GM12864 (cell line): Measurements from ENCODE around the gene FBF1.
"Not testable (repeated sequence)": the region's sequence is repeated elsewhere in the genome, so short reads cannot be mapped to it uniquely, and the experiment has no call there.

Source experiments
- DNase-seq: peaks from one replicate; pipeline ENCODE4 v3.0.0-alpha.2; 2011; ENCODE audit warnings: low read depth
- H3K4me3 ChIP-seq: 2 replicates; pipeline ENCODE4 v1.5.1; 2011; ENCODE audit warnings: mild to moderate bottlenecking, low read depth, low read length, control low read depth
- TF ChIP-seq, protein P1 (sequence below): IDR thresholded peaks from 2 replicates; pipeline ENCODE4 v1.5.1; 2011; ENCODE audit warnings: low read depth, mild to moderate bottlenecking, moderate library complexity, low read length, control low read depth, inconsistent platforms; ENCODE audit errors: missing control alignments

FBF1 gene

DNA sequence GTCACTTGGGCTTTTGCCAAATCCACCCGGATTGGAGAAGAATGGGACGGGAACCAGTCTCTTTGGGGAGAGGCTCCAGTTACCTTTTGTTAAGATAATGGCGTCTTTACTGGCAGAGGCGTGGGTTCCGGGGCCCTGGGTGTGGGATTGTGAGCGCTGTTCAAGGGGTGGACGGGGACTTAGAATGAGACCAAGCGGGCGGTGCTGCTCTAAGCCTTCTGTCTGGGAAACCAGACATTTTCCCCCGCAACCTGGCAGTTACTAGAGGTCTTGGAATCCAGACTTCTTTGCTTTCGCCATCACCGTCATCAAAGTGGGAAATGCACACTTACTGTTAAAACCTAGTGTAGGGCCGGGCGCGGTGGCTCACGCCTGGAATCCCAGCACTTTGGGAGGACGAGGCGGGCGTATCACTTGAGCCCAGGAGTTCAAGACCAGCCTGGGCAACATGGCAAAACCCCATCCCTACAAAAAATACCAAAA is 38.9 kb upstream of the FBF1 start:
- TF ChIP-seq, protein P1, sequence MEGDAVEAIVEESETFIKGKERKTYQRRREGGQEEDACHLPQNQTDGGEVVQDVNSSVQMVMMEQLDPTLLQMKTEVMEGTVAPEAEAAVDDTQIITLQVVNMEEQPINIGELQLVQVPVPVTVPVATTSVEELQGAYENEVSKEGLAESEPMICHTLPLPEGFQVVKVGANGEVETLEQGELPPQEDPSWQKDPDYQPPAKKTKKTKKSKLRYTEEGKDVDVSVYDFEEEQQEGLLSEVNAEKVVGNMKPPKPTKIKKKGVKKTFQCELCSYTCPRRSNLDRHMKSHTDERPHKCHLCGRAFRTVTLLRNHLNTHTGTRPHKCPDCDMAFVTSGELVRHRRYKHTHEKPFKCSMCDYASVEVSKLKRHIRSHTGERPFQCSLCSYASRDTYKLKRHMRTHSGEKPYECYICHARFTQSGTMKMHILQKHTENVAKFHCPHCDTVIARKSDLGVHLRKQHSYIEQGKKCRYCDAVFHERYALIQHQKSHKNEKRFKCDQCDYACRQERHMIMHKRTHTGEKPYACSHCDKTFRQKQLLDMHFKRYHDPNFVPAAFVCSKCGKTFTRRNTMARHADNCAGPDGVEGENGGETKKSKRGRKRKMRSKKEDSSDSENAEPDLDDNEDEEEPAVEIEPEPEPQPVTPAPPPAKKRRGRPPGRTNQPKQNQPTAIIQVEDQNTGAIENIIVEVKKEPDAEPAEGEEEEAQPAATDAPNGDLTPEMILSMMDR, result no peak
- peak overlapping the region; percentile 93 for H3K4me3 ChIP-seq

DNA sequence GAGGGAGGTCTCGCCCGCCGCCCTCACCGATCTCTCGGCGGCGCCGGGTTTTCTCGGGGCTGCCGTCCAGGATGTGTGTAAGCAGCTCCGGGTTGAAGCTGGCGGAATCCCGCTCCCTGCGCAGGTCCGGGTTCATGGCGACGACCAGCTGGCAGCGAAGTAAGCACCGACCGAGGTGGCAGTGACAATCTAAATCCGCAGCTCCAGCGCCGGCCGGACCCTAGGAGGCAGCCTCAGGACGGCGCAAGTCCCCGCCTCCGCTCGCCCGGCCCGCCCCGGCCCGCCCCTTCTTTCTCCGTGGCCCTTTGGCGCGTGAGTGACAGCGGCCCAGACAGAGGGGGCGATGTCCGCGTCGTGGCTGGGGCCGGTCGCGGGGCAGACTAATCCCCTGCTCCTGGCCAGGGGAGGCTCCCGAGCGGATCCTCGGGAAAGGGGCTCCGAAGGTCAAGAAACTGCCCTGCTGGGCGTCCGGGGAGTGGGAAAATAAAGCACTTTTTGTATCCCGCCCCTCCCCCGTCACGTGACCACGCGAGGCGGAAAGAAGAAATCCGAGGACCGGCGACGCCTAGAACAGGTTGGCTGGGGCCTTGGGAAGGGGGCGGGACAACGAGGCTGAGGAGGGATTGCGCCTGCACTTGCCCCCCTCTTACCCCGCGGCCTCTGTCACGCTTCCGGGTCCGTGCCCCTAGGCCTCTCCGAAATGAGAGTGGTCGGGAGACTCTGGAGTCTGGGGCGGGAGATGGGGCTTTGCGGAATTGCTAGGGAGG is 38.3 kb upstream of the FBF1 start, which contains the start of the genes ACOX1 and TEN1:
Gene ACOX1, minus strand, starts transcription at position 229 of the 767 bp plus-strand sequence. Its CDS starts 93 bp downstream, at position 136.
Gene TEN1, plus strand, starts transcription at position 303 of the 767 bp plus-strand sequence. CDS start 6,953 bp downstream, outside the sequence.
- DNase-seq, result peak; percentile 91
- TF ChIP-seq, protein P1, result peak; percentile 5
- H3K4me3 ChIP-seq, result peak within 1 kb of the TSS; percentile 93

More for the DNA sequence above, 38.9 kb upstream of the FBF1 start:
- DNase-seq, result no peak

DNA sequence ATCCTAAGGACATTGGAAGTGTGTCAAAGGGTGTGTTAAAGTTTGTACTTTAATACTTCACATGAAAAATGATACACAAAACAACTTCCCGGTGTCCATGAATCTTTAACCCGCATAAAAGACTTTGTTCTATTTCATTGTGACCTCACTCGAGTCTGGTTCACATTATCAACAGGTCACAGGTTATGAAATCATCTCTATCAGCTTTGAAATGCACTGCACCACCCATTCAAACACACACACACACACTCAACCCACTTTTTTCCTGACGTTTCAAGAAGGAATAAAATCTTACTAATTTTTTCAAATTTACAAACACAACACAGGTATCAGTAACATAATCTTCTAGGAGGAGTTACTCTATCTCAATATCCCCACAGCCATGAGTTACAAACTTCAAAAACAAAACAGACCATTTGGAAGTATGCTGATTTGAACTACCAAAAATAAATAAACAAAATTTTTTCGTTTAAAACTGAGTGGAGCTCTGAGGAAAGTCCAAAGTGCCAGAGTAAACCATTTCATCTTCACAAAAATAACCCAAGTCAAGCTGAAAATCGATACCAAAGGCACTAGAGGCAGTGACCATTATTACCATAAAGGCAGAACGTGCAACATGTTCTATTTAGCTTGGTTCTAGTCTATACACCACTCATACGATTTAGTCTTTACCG is 35.5 kb upstream of the FBF1 start:
- TF ChIP-seq, protein P1, result no peak
- no peak overlapping the region for H3K4me3 ChIP-seq
- DNase-seq, result no peak

GRCh38 chr17:75975757-75976174 is 34.9 kb upstream of the FBF1 start:
- DNase-seq, result no peak
- H3K4me3 ChIP-seq, result no peak overlapping the region
- TF ChIP-seq, protein P1, result no peak

DNA sequence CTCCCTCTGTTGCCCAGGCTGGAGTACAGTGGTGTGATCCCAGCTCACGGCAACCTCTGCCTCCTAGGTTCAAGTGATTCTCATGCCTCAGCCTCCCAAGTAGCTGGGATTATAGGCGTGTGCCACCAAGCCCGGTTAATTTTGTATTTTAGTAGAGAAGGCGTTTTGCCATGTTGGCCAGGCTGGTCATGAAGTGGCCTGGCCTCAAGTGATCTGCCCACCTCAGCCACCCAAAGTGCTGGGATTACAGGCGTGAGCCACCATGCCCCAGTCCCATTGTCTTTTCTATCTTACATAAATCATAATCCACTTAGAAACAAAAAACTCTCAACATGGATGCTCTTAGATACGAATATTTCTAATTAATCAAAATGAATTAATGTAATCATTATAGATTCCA is 34.3 kb upstream of the FBF1 start:
- not testable (repeated sequence) for H3K4me3 ChIP-seq, DNase-seq

DNA sequence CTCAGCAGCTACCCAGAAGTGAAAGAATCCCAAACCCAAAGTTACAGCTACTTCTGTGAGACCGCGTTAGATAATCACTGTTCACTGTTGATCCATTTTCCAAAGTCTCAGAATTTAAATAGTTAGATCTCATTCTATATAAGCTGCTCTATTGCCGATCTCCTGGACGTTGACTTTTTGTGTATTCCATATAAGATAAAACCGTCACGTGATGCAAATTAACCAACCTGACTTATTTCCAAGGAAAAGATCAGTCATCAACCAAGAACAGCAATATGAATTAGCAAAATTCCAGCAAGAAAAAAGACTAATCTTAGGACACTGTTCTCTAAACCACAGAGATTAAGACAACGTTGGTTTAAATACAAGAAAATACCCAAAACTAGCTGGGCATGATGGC is 29.8 kb upstream of the FBF1 start:
- no peak overlapping the region for H3K4me3 ChIP-seq
- no peak for DNase-seq
- TF ChIP-seq, protein P1, result no peak

- TF ChIP-seq, protein P1, result no peak
- no peak overlapping the region for H3K4me3 ChIP-seq
- no peak for DNase-seq
Measured at GRCh38 chr17:75970011-75970523, 29.2 kb upstream of the FBF1 start.

GRCh38 chr17:75969044-75969443 is 28.2 kb upstream of the FBF1 start:
- H3K4me3 ChIP-seq, DNase-seq: not testable (repeated sequence)
